Amniotic stem cell (primary cell): ENCODE measurements around the gene NCSTN.

Experiments
- DNase-seq: peaks from one replicate; lab custom pipeline; 2025; lab: John Stamatoyannopoulos, UW

The NCSTN gene

DNA sequence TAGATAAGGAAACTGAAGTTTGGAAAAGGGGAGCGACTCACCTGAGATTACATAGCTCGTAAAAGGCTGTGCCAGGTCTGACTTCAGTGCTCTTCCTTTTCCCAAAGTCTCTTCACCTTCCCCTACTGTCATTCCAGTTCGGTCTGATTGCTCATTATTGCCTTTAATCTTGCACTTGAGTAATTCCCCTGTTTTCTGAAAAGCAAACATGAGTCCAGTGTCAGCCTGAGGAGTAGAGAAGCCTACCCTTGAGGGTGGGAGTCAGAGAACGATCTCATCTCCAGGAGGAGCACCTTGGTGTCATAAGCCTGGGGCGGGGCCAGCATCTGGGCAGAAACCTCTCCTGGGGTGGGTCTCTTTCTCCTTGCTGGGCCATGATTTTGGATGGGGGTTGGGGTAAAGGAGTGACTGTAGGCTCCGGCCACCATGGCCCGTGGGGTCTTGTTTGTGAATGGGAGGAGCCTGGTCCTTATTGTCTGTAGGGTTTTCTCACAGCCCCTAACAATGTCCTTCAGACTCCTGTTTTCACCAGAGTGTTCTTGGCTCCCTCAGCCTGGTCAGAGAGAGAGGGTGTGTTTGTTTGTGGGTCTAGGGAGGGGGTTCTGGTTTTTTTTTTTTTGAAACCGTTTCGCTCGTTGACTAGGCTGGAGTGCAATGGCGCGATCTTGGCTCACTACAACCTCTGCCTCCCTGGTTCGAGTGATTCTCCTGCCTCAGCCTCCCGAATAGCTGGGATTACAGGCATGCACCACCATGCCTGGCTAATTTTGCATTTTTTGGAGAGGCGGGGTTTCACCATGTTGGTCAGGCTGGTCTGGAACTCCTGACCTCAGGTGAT is 63.2 kb downstream of the NCSTN start:
- no peak for DNase-seq

DNA sequence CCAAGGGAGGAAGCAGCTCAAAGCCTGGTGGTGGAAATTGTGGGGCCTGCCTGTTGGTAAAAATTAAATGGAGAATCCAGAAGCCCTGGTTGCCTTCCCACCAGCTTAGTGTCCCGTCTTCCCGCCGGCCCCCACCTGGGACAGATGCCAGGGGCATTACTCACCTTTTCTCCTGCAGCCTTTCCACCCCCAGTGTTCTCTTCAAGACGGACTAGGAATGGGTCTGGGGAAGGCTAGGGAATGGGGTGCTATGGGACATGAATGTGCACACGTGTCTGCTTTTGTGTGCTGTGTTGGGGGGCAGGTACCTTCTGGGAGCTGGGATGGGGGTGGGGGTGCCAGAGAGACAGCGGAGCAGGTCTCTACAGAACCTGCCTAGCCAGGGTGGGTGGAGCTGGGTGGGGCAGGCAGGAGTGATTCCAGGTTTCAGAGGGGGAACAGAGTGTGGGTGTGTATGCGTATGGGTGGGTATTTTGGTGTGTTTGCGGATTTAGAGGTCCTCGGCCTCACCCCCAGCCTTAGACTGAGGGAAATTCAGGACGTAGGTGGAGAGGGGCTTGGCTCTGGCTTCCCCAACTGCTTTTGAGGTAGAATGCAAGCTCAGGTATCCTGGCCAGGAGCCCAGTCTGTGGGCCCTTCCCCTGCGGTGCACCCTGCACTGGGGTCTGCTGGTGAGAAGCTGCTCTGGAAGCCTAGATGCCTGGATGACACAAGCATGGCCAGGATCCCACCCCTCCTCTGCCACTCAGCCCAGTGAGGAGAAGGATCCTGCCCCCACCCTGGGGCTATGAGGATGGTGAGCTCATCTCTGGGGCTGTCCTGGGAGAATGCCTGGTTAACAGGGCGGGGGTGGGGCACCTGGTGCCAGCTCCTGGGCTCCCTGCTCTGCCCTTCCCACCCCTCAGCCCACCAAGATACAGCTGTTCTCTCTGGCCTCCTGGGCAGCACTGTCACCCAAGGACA is 64.9 kb downstream of the NCSTN start:
- no peak for DNase-seq
